WERI-Rb-1 (cell line): ENCODE results near the gene CR2.

Experiments
- DNase-seq: peaks from one replicate; pipeline ENCODE4 v3.0.0-alpha.2; 2020
- H3K27ac ChIP-seq: fragments of 250-450 bp; sonication (Bioruptor Pico); 2 replicates; pipeline ENCODE4 v1.5.1; 2020; ENCODE audit warnings: mild to moderate bottlenecking, moderate library complexity
- H3K27me3 ChIP-seq: fragments of 250-450 bp; sonication (Bioruptor Pico); 2 replicates; pipeline ENCODE4 v1.5.1; 2021; ENCODE audit warnings: mild to moderate bottlenecking, low read depth, moderate library complexity; ENCODE audit not compliant: insufficient read depth, severe bottlenecking
- H3K36me3 ChIP-seq: fragments of 250-450 bp; sonication (Bioruptor Pico); 2 replicates; pipeline ENCODE4 v1.5.1; 2020; ENCODE audit warnings: mild to moderate bottlenecking, moderate library complexity
- H3K4me3 ChIP-seq: 2 replicates; pipeline ENCODE4 v1.5.1; 2011; ENCODE audit warnings: low read depth, mild to moderate bottlenecking, control low read depth, low read length
- H3K9me3 ChIP-seq: fragments of 250-450 bp; sonication (Bioruptor Pico); 2 replicates; pipeline ENCODE4 v1.5.1; 2021; ENCODE audit warnings: mild to moderate bottlenecking, moderate library complexity; ENCODE audit not compliant: severe bottlenecking
- CTCF ChIP-seq: IDR thresholded peaks from 2 replicates; pipeline ENCODE4 v1.5.1; 2011; ENCODE audit warnings: low read depth, mild to moderate bottlenecking, control low read depth, inconsistent platforms, low read length

The CR2 gene

GRCh38 chr1:207455183-207455754 lies 1.1 kb downstream of the CR2 start:
- DNase-seq: no peak
- Histone ChIP-seq H3K27me3 (peaks cover 100% of the 10 kb centered on the region), H3K9me3 (peaks cover 9% of the 10 kb centered on the region), H3K4me3 (no peak overlapping the region), H3K27ac (no peak overlapping the region), H3K36me3 (no peaks in the 10 kb centered on the region)
- TF ChIP-seq CTCF: no peak

- peaks cover 100% of the 10 kb centered on the region for H3K27me3 ChIP-seq
- no peak overlapping the region for H3K4me3 ChIP-seq
- TF ChIP-seq CTCF: no peak
- H3K27ac ChIP-seq: no peak overlapping the region
- H3K36me3 ChIP-seq: no peaks in the 10 kb centered on the region
- no peak for DNase-seq
- H3K9me3 ChIP-seq: peaks cover 9% of the 10 kb centered on the region
Measured at GRCh38 chr1:207458414-207458813, 4.3 kb downstream of the CR2 start.

GRCh38 chr1:207459008-207459407 lies 4.9 kb downstream of the CR2 start:
- H3K27ac ChIP-seq: no peak overlapping the region
- TF ChIP-seq CTCF: no peak

GRCh38 chr1:207461649-207462048 lies 7.5 kb downstream of the CR2 start:
- no peaks in the 10 kb centered on the region for H3K9me3 ChIP-seq
- DNase-seq: no peak
- peaks cover 100% of the 10 kb centered on the region for H3K27me3 ChIP-seq
- TF ChIP-seq CTCF: no peak
- no peak overlapping the region for H3K27ac ChIP-seq
- H3K36me3 ChIP-seq: no peaks in the 10 kb centered on the region
- H3K4me3 ChIP-seq: no peak overlapping the region

More at GRCh38 chr1:207459008-207459407, 4.9 kb downstream of the CR2 start:
- Histone ChIP-seq H3K4me3 (no peak overlapping the region), H3K9me3 (peaks cover 6% of the 10 kb centered on the region), H3K36me3 (no peaks in the 10 kb centered on the region), H3K27me3 (peaks cover 100% of the 10 kb centered on the region)
- DNase-seq: no peak

- no peak overlapping the region for H3K27ac ChIP-seq
- H3K4me3 ChIP-seq: no peak overlapping the region
- DNase-seq: no peak
- H3K36me3 ChIP-seq: no peaks in the 10 kb centered on the region
- no peak for TF ChIP-seq CTCF
- peaks cover 100% of the 10 kb centered on the region for H3K27me3 ChIP-seq
- no peaks in the 10 kb centered on the region for H3K9me3 ChIP-seq
Measured at GRCh38 chr1:207462535-207462934, 8.4 kb downstream of the CR2 start.

- Histone ChIP-seq H3K27ac (no peak overlapping the region), H3K4me3 (no peak overlapping the region), H3K36me3 (no peaks in the 10 kb centered on the region), H3K27me3 (peaks cover 100% of the 10 kb centered on the region), H3K9me3 (no peaks in the 10 kb centered on the region)
- TF ChIP-seq CTCF: no peak
- no peak for DNase-seq
Measured at GRCh38 chr1:207463021-207463420, 8.9 kb downstream of the CR2 start.
